SIG-M5 treated with dmso at 0.1 percent for 504 hours (cell line): ENCODE measurements around the gene DIS3L2.
"Not testable (repeated sequence)": the region's sequence is repeated elsewhere in the genome, so short reads cannot be mapped to it uniquely, and the experiment has no call there.

Experiments
- DNase-seq: peaks from one replicate; lab custom pipeline; 2025; ENCODE audit not compliant: unreplicated experiment; lab: John Stamatoyannopoulos, UW

Gene DIS3L2

DNA sequence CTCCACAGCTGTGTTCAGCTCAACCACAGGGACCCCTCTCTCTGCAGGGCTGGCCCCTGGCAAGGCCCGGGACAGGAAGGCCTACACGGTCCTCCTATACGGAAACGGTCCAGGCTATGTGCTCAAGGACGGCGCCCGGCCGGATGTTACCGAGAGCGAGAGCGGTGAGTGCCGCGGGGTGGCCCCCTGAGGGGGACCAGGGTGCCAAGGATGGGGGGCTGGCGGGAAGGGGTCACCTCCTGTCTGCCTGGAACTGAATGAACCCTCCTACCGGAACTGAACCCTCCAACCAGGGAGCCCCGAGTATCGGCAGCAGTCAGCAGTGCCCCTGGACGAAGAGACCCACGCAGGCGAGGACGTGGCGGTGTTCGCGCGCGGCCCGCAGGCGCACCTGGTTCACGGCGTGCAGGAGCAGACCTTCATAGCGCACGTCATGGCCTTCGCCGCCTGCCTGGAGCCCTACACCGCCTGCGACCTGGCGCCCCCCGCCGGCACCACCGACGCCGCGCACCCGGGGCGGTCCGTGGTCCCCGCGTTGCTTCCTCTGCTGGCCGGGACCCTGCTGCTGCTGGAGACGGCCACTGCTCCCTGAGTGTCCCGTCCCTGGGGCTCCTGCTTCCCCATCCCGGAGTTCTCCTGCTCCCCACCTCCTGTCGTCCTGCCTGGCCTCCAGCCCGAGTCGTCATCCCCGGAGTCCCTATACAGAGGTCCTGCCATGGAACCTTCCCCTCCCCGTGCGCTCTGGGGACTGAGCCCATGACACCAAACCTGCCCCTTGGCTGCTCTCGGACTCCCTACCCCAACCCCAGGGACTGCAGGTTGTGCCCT is 419.9 kb downstream of the DIS3L2 start:
- not testable (repeated sequence) for DNase-seq

GRCh38 chr2:232382331-232383225 is 421.1 kb downstream of the DIS3L2 start:
- no peak for DNase-seq

GRCh38 chr2:232384466-232384865 is 423.0 kb downstream of the DIS3L2 start:
- no peak for DNase-seq

DNA sequence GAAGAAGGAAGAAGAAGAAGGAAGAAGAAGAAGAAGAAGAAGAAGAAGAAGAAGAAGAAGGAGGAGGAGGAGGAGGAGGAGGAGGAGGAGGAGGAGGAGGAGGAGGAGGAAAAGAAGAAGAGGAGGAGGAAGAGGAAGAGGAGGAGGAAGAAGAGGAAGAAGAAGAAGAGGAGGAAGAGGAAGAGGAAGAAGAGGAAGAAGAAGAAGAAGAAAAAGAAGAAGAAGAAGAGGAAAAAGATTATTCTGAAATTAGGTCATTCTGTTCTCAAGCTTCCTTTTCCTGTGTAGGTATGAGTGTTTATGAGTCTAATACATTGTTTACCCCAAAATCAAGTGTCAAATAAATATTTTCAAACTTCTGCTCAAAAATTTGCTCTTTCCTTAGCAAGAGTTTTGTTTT is 423.5 kb downstream of the DIS3L2 start:
- DNase-seq: not testable (repeated sequence)

- no peak for DNase-seq
Observed at GRCh38 chr2:232385660-232386489, 424.4 kb downstream of the DIS3L2 start.

- DNase-seq: no peak
Observed at GRCh38 chr2:232386490-232386739, 424.9 kb downstream of the DIS3L2 start.
